Right cardiac atrium (tissue), 5 donors: ENCODE measurements around the gene SSBP2. TPM values are rescaled to one million over a fixed set of nuclear protein-coding genes. Genes with fewer than 3 reads are reported as not detected.
"Not testable (repeated sequence)": the region's sequence is repeated elsewhere in the genome, so short reads cannot be mapped to it uniquely, and the experiment has no call there.

Source experiments
- ATAC-seq, 2 donors: fragments of 200-7000 bp; cut with Tn5 transposase; one replicate each; pipeline versions ENCODE4 v1.8.0 to v1.9.1; 2020; ENCODE audit warnings: moderate library complexity in 2 of 2, mild to moderate bottlenecking in 1 of 2
- DNase-seq, 3 donors: peaks; one replicate each; pipeline ENCODE4 v3.0.0-alpha.2; 2020
- H3K27ac ChIP-seq: one replicate; pipeline ENCODE4 v1.5.1; 2013; ENCODE audit warnings: mild to moderate bottlenecking, low read length, control low read depth, moderate library complexity
- H3K27me3 ChIP-seq: one replicate; pipeline ENCODE4 v1.6.1; 2013; ENCODE audit not compliant: control insufficient read depth, insufficient read depth
- H3K4me1 ChIP-seq: one replicate; pipeline ENCODE4 v1.6.1; 2013; ENCODE audit warnings: low read length; ENCODE audit not compliant: control insufficient read depth, insufficient read depth
- H3K4me3 ChIP-seq: one replicate; pipeline ENCODE4 v1.5.1; 2013; ENCODE audit warnings: low read length, control low read depth
- H3K9me3 ChIP-seq: one replicate; pipeline ENCODE4 v1.6.1; 2013; ENCODE audit warnings: low read length; ENCODE audit not compliant: control insufficient read depth
- WGBS: extraction: QIAGEN DNeasy Blood & Tissue Kit; methylation state at CpG from one replicate; pipeline ENCODE4 v1.1.7; 2013; 5-methylcytosine and 5-hydroxymethylcytosine counted together
- intact Hi-C, 4 donors: fragments of 100-400 bp; cut with DNase I; formaldehyde crosslinking; loops; one replicate each; pipeline versions ENCODE4 v1.11.0 to v1.14.0; 2022 to 2023
- polyA plus RNA-seq: library from polyadenylated mRNA; stranded (reverse); fragments of 200-250 nt; gene quantifications from one replicate; pipeline ENCODE4 v1.2.3, GENCODE V29; 2013
- total RNA-seq, 4 donors: library from RNA; stranded (reverse); fragmentation: NEBNext Ultra II Directional; extraction: Animal tissue kit (Norgen Biotek cat#: 25700); gene quantifications; one replicate each; pipeline ENCODE4 v1.2.1, GENCODE V29; 2021
- donor health status: healthy with polysubstance abuse.
- donor health status: DM: no; HTN: yes; CAD: no.
- donor health status: DM: no; HTN: no; CAD: no.
- donor health status: DM: no; HTN: yes; CAD: no; lungs with severe emphysema.
- donor health status: DM: yes; HTN: yes; CAD: no.

The SSBP2 gene
- total and polyA plus RNA-seq, 5 donors = 31.9 to 57.8 (median 51.5) TPM

GRCh38 chr5:81506900-81507588, 243.9 kb downstream of the SSBP2 start:
- no peaks in the 10 kb centered on the region for H3K4me1 ChIP-seq
- no peak overlapping the region for H3K4me3 ChIP-seq
- intact Hi-C loops = loop anchor here in 2 of 4 donors (5.0 to 10.0 kb wide), 4 partner anchors 238 to 660 kb away; partner anchors contain the start of gene SSBP2 (in 1 of the 2)
- ATAC-seq = peak; percentile 98
- H3K27ac ChIP-seq = no peak overlapping the region
- H3K27me3 ChIP-seq = no peaks in the 10 kb centered on the region
- H3K9me3 ChIP-seq = no peaks in the 10 kb centered on the region
- 21% methylated on average over 2 of the region's 2 CpGs for WGBS
- DNase-seq = peak in 2 of 3 donors; percentile 36 to 43

GRCh38 chr5:81506378-81506777, 244.5 kb downstream of the SSBP2 start:
- 19% methylated on average over 1 of the region's 1 CpG for WGBS
- H3K4me3 ChIP-seq = no peak overlapping the region
- no peaks in the 10 kb centered on the region for H3K4me1 ChIP-seq
- H3K27me3 ChIP-seq = no peaks in the 10 kb centered on the region
- ATAC-seq = peak in 1 of 2 donors; percentile 58
- no peak overlapping the region for H3K27ac ChIP-seq
- H3K9me3 ChIP-seq = no peaks in the 10 kb centered on the region
- no peak for DNase-seq
- intact Hi-C loops = loop anchor here in 2 of 4 donors (5.0 to 10.0 kb wide), 4 partner anchors 238 to 661 kb away; partner anchors contain the start of gene SSBP2 (in 1 of the 2)

GRCh38 chr5:81505672-81506071, 245.2 kb downstream of the SSBP2 start:
- 44% methylated on average over 1 of the region's 1 CpG for WGBS
- H3K27ac ChIP-seq = no peak overlapping the region

GRCh38 chr5:81503602-81504001, 247.3 kb downstream of the SSBP2 start:
- not testable (repeated sequence) for H3K9me3 ChIP-seq, ATAC-seq, DNase-seq, H3K4me3 ChIP-seq, H3K27me3 ChIP-seq, H3K27ac ChIP-seq, H3K4me1 ChIP-seq
- intact Hi-C loops = loop anchor here in 2 of 4 donors (10.0 kb wide), 2 partner anchors 241 to 661 kb away; no protein-coding TSS in a partner anchor

More at GRCh38 chr5:81505672-81506071, 245.2 kb downstream of the SSBP2 start:
- no peaks in the 10 kb centered on the region for H3K9me3 ChIP-seq
- intact Hi-C loops = loop anchor here in 2 of 4 donors (5.0 to 10.0 kb wide), 4 partner anchors 239 to 662 kb away; partner anchors contain the start of gene SSBP2 (in 1 of the 2)
- DNase-seq (no peak), ATAC-seq (no peak)
- no peaks in the 10 kb centered on the region for H3K4me1 ChIP-seq
- H3K27me3 ChIP-seq = no peaks in the 10 kb centered on the region
- peak overlapping the region; percentile 45 for H3K4me3 ChIP-seq

GRCh38 chr5:81495286-81495685, 255.6 kb downstream of the SSBP2 start:
- H3K27me3 ChIP-seq = no peaks in the 10 kb centered on the region
- DNase-seq (no peak), ATAC-seq (no peak)
- no peaks in the 10 kb centered on the region for H3K9me3 ChIP-seq
- intact Hi-C loops = no loop called here
- no peaks in the 10 kb centered on the region for H3K4me1 ChIP-seq
- H3K27ac ChIP-seq = no peak overlapping the region
- 80% methylated on average over 3 of the region's 3 CpGs for WGBS
- no peak overlapping the region for H3K4me3 ChIP-seq

- no peaks in the 10 kb centered on the region for H3K4me1 ChIP-seq
- intact Hi-C loops = no loop called here
- DNase-seq (no peak), ATAC-seq (no peak)
- H3K27ac ChIP-seq = no peak overlapping the region
- no peak overlapping the region for H3K4me3 ChIP-seq
- no peaks in the 10 kb centered on the region for H3K9me3 ChIP-seq
- H3K27me3 ChIP-seq = no peaks in the 10 kb centered on the region
- WGBS = 97% methylated on average over 2 of the region's 2 CpGs
These were observed 262.0 kb downstream of the SSBP2 start for GRCh38 chr5:81488862-81489261.

GRCh38 chr5:81486711-81487110, 264.2 kb downstream of the SSBP2 start:
- intact Hi-C loops = no loop called here
- no peaks in the 10 kb centered on the region for H3K4me1 ChIP-seq
- ATAC-seq (no peak), DNase-seq (no peak)
- no peaks in the 10 kb centered on the region for H3K27me3 ChIP-seq
- 60% methylated on average over 3 of the region's 3 CpGs for WGBS
- no peak overlapping the region for H3K4me3 ChIP-seq
- H3K27ac ChIP-seq = no peak overlapping the region
- no peaks in the 10 kb centered on the region for H3K9me3 ChIP-seq

GRCh38 chr5:81482595-81482994, 268.3 kb downstream of the SSBP2 start:
- Histone ChIP-seq H3K27me3 (no peaks in the 10 kb centered on the region), H3K9me3 (no peaks in the 10 kb centered on the region), H3K4me3 (no peak overlapping the region), H3K4me1 (no peaks in the 10 kb centered on the region), H3K27ac (no peak overlapping the region)
- DNase-seq (no peak), ATAC-seq (no peak)
- WGBS = 37% methylated on average over 2 of the region's 2 CpGs
- intact Hi-C loops = no loop called here

- WGBS = 98% methylated on average over 3 of the region's 3 CpGs
- H3K4me1 ChIP-seq, ATAC-seq, H3K27me3 ChIP-seq, H3K9me3 ChIP-seq, H3K4me3 ChIP-seq, intact Hi-C loops, H3K27ac ChIP-seq: not testable (repeated sequence)
- DNase-seq = peak in 1 of 3 donors; percentile 35
These were observed 277.5 kb downstream of the SSBP2 start for GRCh38 chr5:81473395-81473794.

GRCh38 chr5:81469676-81470075, 281.2 kb downstream of the SSBP2 start:
- Histone ChIP-seq H3K9me3 (no peaks in the 10 kb centered on the region), H3K27me3 (no peaks in the 10 kb centered on the region), H3K4me3 (no peak overlapping the region), H3K4me1 (no peaks in the 10 kb centered on the region), H3K27ac (no peak overlapping the region)
- DNase-seq (no peak), ATAC-seq (no peak)
- intact Hi-C loops = no loop called here

GRCh38 chr5:81450940-81451339, 300.0 kb downstream of the SSBP2 start:
- DNase-seq (no peak), ATAC-seq (no peak)
- Histone ChIP-seq H3K4me3 (no peak overlapping the region), H3K27me3 (no peaks in the 10 kb centered on the region), H3K4me1 (no peaks in the 10 kb centered on the region), H3K27ac (no peak overlapping the region), H3K9me3 (no peaks in the 10 kb centered on the region)
- intact Hi-C loops = no loop called here
- WGBS = 77% methylated on average over 2 of the region's 2 CpGs
